Caco-2 (cell line): Measurements from ENCODE around the gene RAB32. TPM values are rescaled to one million over a fixed set of nuclear protein-coding genes. Genes with fewer than 3 reads are reported as not detected.

Experiments
- BruUV-seq: library from RNA; stranded (reverse); fragments of 400-500 nt; replicated peaks from 2 replicates; lab custom pipeline; 2021; lab: Mats Ljungman, UMichigan
- CTCF ChIA-PET: fragments of 300-600 bp; sonication (Branson Sonifier 250); formaldehyde crosslinking; loops from one replicate; lab custom pipeline; 2022; ENCODE audit warnings: antibody characterized with exemption; lab: Charles Lee
- POLR2A ChIA-PET: fragments of 300-600 bp; sonication (Branson Sonifier 250); formaldehyde crosslinking; loops from one replicate; lab custom pipeline; 2022; ENCODE audit warnings: antibody characterized with exemption; lab: Charles Lee
- DNase-seq, 2 experiments: peaks; one replicate each; pipeline versions ENCODE4 v3.0.0 to v3.0.0-alpha.2; 2020 to 2022
- H3K27me3 ChIP-seq: replicated peaks from 2 replicates; pipeline ENCODE4 v1.6.0; 2011; ENCODE audit warnings: low read length; ENCODE audit not compliant: control insufficient read depth, insufficient read depth
- H3K36me3 ChIP-seq: 2 replicates; pipeline ENCODE4 v1.5.1; 2011; ENCODE audit warnings: low read length; ENCODE audit not compliant: control insufficient read depth, insufficient read depth
- H3K4me1 ChIP-seq: fragments of 250-450 bp; sonication (Bioruptor Pico); 2 replicates; pipeline ENCODE4 v1.5.1; 2020; ENCODE audit warnings: mild to moderate bottlenecking
- H3K4me3 ChIP-seq: 2 replicates; pipeline ENCODE4 v1.5.1; 2011; ENCODE audit warnings: low read depth, mild to moderate bottlenecking, control low read depth, low read length
- H3K9me3 ChIP-seq: fragments of 250-450 bp; sonication (Bioruptor Pico); 2 replicates; pipeline ENCODE4 v1.5.1; 2020; ENCODE audit warnings: mild to moderate bottlenecking, moderate library complexity
- H3K27ac Mint-ChIP-seq: one replicate; pipeline ENCODE4 v1.8.0; 2022; ENCODE audit warnings: mixed read lengths; ENCODE audit not compliant: unreplicated experiment
- H3K27me3 Mint-ChIP-seq: one replicate; pipeline ENCODE4 v1.8.0; 2022; ENCODE audit warnings: mixed read lengths; ENCODE audit not compliant: insufficient read depth, unreplicated experiment
- H3K36me3 Mint-ChIP-seq: one replicate; pipeline ENCODE4 v1.8.0; 2022; ENCODE audit warnings: mild to moderate bottlenecking, mixed read lengths; ENCODE audit not compliant: insufficient read depth, unreplicated experiment
- H3K4me1 Mint-ChIP-seq: one replicate; pipeline ENCODE4 v1.8.0; 2022; ENCODE audit warnings: low read depth, mixed read lengths; ENCODE audit not compliant: unreplicated experiment
- H3K4me3 Mint-ChIP-seq: one replicate; pipeline ENCODE4 v1.8.0; 2022; ENCODE audit warnings: mild to moderate bottlenecking, moderate library complexity, mixed read lengths; ENCODE audit not compliant: unreplicated experiment
- H3K9me3 Mint-ChIP-seq: one replicate; pipeline ENCODE4 v1.8.0; 2022; ENCODE audit warnings: mixed read lengths; ENCODE audit not compliant: unreplicated experiment
- CTCF ChIP-seq, 2 experiments: fragments of 200-600 bp in 1 of 2; IDR thresholded peaks; 1 replicate in 1 of 2; 2 replicates in 1 of 2; pipeline versions ENCODE4 v1.5.1 to v1.8.0; 2011 to 2022; ENCODE audit warnings: antibody characterized with exemption in 1 of 2, control low read depth in 1 of 2, inconsistent platforms in 1 of 2, low read depth in 1 of 2, low read length in 1 of 2, mild to moderate bottlenecking in 1 of 2, moderate library complexity in 1 of 2; ENCODE audit not compliant: insufficient read depth in 1 of 2, severe bottlenecking in 1 of 2, unreplicated experiment in 1 of 2
- intact Hi-C: fragments of 100-400 bp; cut with micrococcal nuclease; formaldehyde crosslinking; loops from one replicate; pipeline ENCODE4 v1.10.0; 2022; ENCODE audit not compliant: unreplicated experiment
- total RNA-seq: library from RNA; stranded (reverse); gene quantifications from 2 replicates; pipeline ENCODE4 v1.2.3, GENCODE V29; 2022

Gene RAB32
- total RNA-seq, 1 experiment from 2014 or later = 11.8 TPM

- Mint-ChIP-seq H3K36me3 (no peaks in the 10 kb centered on the region), H3K4me3 (no peak overlapping the region), H3K27me3 (peaks cover 3% of the 10 kb centered on the region), H3K4me1 (no peaks in the 10 kb centered on the region), H3K27ac (no peak overlapping the region), H3K9me3 (no peaks in the 10 kb centered on the region)
- no peaks in the 10 kb centered on the region for H3K27me3 ChIP-seq
- intact Hi-C loops = no loop called here
- DNase-seq = no peak
- ChIA-PET POLR2A (no interaction called here), CTCF (no interaction called here)
- no peaks in the 10 kb centered on the region for H3K36me3 ChIP-seq
- BruUV-seq = no TSS peak
- H3K4me1 ChIP-seq = no peaks in the 10 kb centered on the region
- no peaks in the 10 kb centered on the region for H3K9me3 ChIP-seq
- no peak overlapping the region for H3K4me3 ChIP-seq
- no peak for TF ChIP-seq CTCF (IDR thresholded peaks at IDR 0.05; ENCODE audit: insufficient read depth in 1 of 2, low read depth in 1 of 2, low read length in 1 of 2, severe bottlenecking in 1 of 2, unreplicated experiment in 1 of 2)
Measured at GRCh38 chr6:146582857-146583256, 39.2 kb downstream of the RAB32 start.

GRCh38 chr6:146583966-146584365 is 40.3 kb downstream of the RAB32 start:
- BruUV-seq = no TSS peak
- no peaks in the 10 kb centered on the region for H3K27me3 ChIP-seq
- DNase-seq = no peak
- H3K36me3 ChIP-seq = no peaks in the 10 kb centered on the region
- H3K4me3 ChIP-seq = no peak overlapping the region
- Mint-ChIP-seq H3K4me3 (no peak overlapping the region), H3K4me1 (no peaks in the 10 kb centered on the region), H3K36me3 (no peaks in the 10 kb centered on the region), H3K9me3 (no peaks in the 10 kb centered on the region), H3K27me3 (peaks cover 3% of the 10 kb centered on the region), H3K27ac (no peak overlapping the region)
- no peak for TF ChIP-seq CTCF (IDR thresholded peaks at IDR 0.05; ENCODE audit: insufficient read depth in 1 of 2, low read depth in 1 of 2, low read length in 1 of 2, severe bottlenecking in 1 of 2, unreplicated experiment in 1 of 2)
- POLR2A ChIA-PET = no interaction called here
- H3K9me3 ChIP-seq = no peaks in the 10 kb centered on the region
- H3K4me1 ChIP-seq = no peaks in the 10 kb centered on the region
- intact Hi-C loops = no loop called here
- CTCF ChIA-PET = no interaction called here

GRCh38 chr6:146587459-146587858 is 43.8 kb downstream of the RAB32 start:
- Mint-ChIP-seq H3K4me3 (no peak overlapping the region), H3K27me3 (no peaks in the 10 kb centered on the region), H3K36me3 (no peaks in the 10 kb centered on the region), H3K9me3 (no peaks in the 10 kb centered on the region), H3K4me1 (no peaks in the 10 kb centered on the region), H3K27ac (no peak overlapping the region)
- DNase-seq = no peak
- no peaks in the 10 kb centered on the region for H3K36me3 ChIP-seq
- no peaks in the 10 kb centered on the region for H3K27me3 ChIP-seq
- ChIA-PET POLR2A (no interaction called here), CTCF (no interaction called here)
- H3K4me1 ChIP-seq = no peaks in the 10 kb centered on the region
- intact Hi-C loops = no loop called here
- no TSS peak for BruUV-seq
- H3K4me3 ChIP-seq = no peak overlapping the region
- no peak for TF ChIP-seq CTCF (IDR thresholded peaks at IDR 0.05; ENCODE audit: insufficient read depth in 1 of 2, low read depth in 1 of 2, low read length in 1 of 2, severe bottlenecking in 1 of 2, unreplicated experiment in 1 of 2)
- no peaks in the 10 kb centered on the region for H3K9me3 ChIP-seq
